Activated T-helper 9 cell treated with anti-CD3 and anti-CD28 coated beads, Interleukin-2, amount 50 U/mL, for 16 hours (primary cell): ENCODE results near the gene QPCTL.
"Not testable (repeated sequence)": the region's sequence is repeated elsewhere in the genome, so short reads cannot be mapped to it uniquely, and the experiment has no call there.

Source experiments
- DNase-seq: peaks from one replicate; pipeline ENCODE4 v3.0.0-alpha.2; 2020; ENCODE audit warnings: low read depth

Gene QPCTL

GRCh38 chr19:45717131-45717982, 24.9 kb downstream of the QPCTL start:
- peak; percentile 95 for DNase-seq

- no peak for DNase-seq
Observed at GRCh38 chr19:45717983-45718650, 25.7 kb downstream of the QPCTL start.

GRCh38 chr19:45720065-45720464, 27.6 kb downstream of the QPCTL start:
- DNase-seq: not testable (repeated sequence)

GRCh38 chr19:45728683-45729082, 36.2 kb downstream of the QPCTL start:
- not testable (repeated sequence) for DNase-seq

- DNase-seq: no peak
Observed at GRCh38 chr19:45729800-45730290, 37.4 kb downstream of the QPCTL start.

- peak; percentile 89 for DNase-seq
Observed at GRCh38 chr19:45730368-45731288, 38.2 kb downstream of the QPCTL start, which contains the start of gene FBXO46. FBXO46 (minus strand) TSS chr19:45730896; CDS start chr19:45713495, 17,401 bp downstream.

- no peak for DNase-seq
Observed at GRCh38 chr19:45733160-45733810, 40.8 kb downstream of the QPCTL start, which contains the start of gene MEIOSIN. MEIOSIN (plus strand) TSS chr19:45733439; CDS start chr19:45735377, 1,938 bp downstream.

GRCh38 chr19:45739498-45740439, 47.3 kb downstream of the QPCTL start:
- DNase-seq: no peak

GRCh38 chr19:45742969-45743368, 50.5 kb downstream of the QPCTL start:
- no peak for DNase-seq

GRCh38 chr19:45745606-45746005, 53.1 kb downstream of the QPCTL start:
- no peak for DNase-seq

- no peak for DNase-seq
Observed at GRCh38 chr19:45746866-45747265, 54.4 kb downstream of the QPCTL start.

GRCh38 chr19:45747513-45747912, 55.0 kb downstream of the QPCTL start:
- no peak for DNase-seq

GRCh38 chr19:45751483-45751882, 59.0 kb downstream of the QPCTL start:
- DNase-seq: not testable (repeated sequence)

- no peak for DNase-seq
Observed at GRCh38 chr19:45752639-45753038, 60.2 kb downstream of the QPCTL start.

- no peak for DNase-seq
Observed at GRCh38 chr19:45753548-45753947, 61.1 kb downstream of the QPCTL start.
